ENCODE measurements around the gene ATP8A2.

GRCh38 chr13:25795277-25795676, 423.5 kb downstream of the ATP8A2 start:
- TF ChIP-seq CTCF (IDR thresholded peaks at IDR 0.05) (no peak), POLR2AphosphoS5 (IDR thresholded peaks at IDR 0.05; ENCODE audit: low read depth, low read length) (no peak), SIN3A (IDR thresholded peaks at IDR 0.05; ENCODE audit: borderline replicate concordance, insufficient read depth, low read depth, low read length) (no peak), REST (IDR thresholded peaks at IDR 0.05; ENCODE audit: insufficient read depth in 1 of 2, low read depth in 2 of 2, low read length in 1 of 2) (no peak)

All from Panc1 (cell line).